GM12875 (cell line): ENCODE data around the gene CDH8.

Experiments
- H3K4me3 ChIP-seq: one replicate; pipeline ENCODE4 v1.5.1; 2011; ENCODE audit warnings: low read depth, low read length, control low read depth
- CTCF ChIP-seq: IDR thresholded peaks from 2 replicates; pipeline ENCODE4 v1.5.1; 2011; ENCODE audit warnings: low read depth, mild to moderate bottlenecking, control low read depth, inconsistent platforms, low read length, moderate library complexity, borderline replicate concordance; ENCODE audit not compliant: insufficient read depth

CDH8 gene

GRCh38 chr16:62067182-62067581 lies 30.9 kb upstream of the CDH8 start:
- no peak overlapping the region for H3K4me3 ChIP-seq
- TF ChIP-seq CTCF: no peak

DNA sequence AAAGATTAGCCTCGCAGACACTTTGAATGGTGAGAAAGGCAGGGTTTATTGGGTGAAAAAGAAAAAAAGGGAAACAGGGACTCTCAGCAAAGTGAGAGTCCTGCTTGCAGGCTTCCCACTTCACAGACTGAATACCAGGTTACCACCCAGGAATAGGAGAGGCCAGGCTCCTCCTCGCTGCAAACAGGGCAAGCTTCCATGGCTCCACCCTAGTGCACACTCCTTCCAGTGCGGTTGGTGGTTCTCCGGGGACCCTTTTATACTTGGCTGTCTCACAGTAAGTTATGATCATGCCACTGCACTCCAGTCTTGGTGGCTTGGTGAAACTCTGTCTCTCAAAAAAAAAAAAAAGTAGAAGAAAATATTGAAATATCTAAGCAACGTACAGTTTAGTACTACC lies 30.5 kb upstream of the CDH8 start:
- TF ChIP-seq CTCF: no peak
- no peak overlapping the region for H3K4me3 ChIP-seq

GRCh38 chr16:62064173-62064572 lies 27.9 kb upstream of the CDH8 start:
- TF ChIP-seq CTCF: no peak
- H3K4me3 ChIP-seq: no peak overlapping the region

GRCh38 chr16:62060089-62060488 lies 23.9 kb upstream of the CDH8 start:
- H3K4me3 ChIP-seq: no peak overlapping the region
- TF ChIP-seq CTCF: no peak

- H3K4me3 ChIP-seq: no peak overlapping the region
- TF ChIP-seq CTCF: no peak
Measured at GRCh38 chr16:62059527-62059926, 23.3 kb upstream of the CDH8 start.

- no peak for TF ChIP-seq CTCF
- H3K4me3 ChIP-seq: no peak overlapping the region
Measured at GRCh38 chr16:62058412-62058811, 22.2 kb upstream of the CDH8 start.

GRCh38 chr16:62051942-62052341 lies 15.7 kb upstream of the CDH8 start:
- no peak for TF ChIP-seq CTCF
- no peak overlapping the region for H3K4me3 ChIP-seq
